GM18508 (cell line): Measurements from ENCODE around the gene LHFPL4.
"Not testable (repeated sequence)": the region's sequence is repeated elsewhere in the genome, so short reads cannot be mapped to it uniquely, and the experiment has no call there.

Experiments used
- ATAC-seq: cut with Tn5 transposase; IDR thresholded peaks from one replicate; pipeline ENCODE4 v1.9.1; 2021; ENCODE audit warnings: moderate number of reproducible peaks; ENCODE audit not compliant: insufficient read depth, unreplicated experiment

Gene LHFPL4

GRCh38 chr3:9548991-9549390 lies 4.6 kb downstream of the LHFPL4 start:
- ATAC-seq, result no peak

DNA sequence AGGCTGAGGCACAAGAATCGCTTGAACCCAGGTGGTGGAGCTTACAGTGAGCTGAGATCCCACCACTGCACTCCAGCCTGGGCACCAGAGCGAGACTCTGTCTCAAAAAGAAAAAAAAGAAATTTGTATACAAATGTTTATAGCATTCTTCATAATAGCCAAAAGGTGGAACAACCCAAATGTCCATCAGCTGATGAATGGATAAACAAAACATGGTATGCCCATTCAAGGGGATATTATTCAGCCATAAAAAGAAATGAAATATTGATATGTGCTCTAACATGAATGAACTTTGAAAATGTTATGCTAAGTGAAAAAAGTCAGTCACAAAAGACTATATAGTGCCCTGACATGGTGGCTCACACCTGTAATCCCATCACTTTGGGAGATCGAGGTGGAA lies 11.4 kb downstream of the LHFPL4 start:
- ATAC-seq, result no peak

- no peak for ATAC-seq
These were observed 17.4 kb downstream of the LHFPL4 start for GRCh38 chr3:9536212-9536611.

DNA sequence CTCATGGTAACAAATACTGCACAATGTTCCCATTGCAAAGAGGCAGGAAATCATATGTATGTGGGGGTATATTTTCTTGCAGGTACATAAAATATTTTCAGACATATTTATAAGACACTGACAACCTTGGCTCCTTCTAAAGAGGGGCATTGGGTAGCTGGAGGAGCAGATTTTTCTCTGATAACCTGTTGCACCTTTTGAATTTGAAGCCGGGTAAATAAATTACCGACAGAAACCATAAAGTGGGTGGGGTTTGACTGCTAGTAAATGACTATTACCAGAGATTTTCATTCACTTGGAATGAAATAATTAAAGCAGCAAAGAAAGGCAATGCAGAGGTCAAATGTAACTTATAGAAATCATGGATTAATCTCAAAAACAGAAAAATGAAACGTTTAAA lies 19.2 kb downstream of the LHFPL4 start:
- ATAC-seq, result no peak

- ATAC-seq, result no peak
These were observed 28.5 kb downstream of the LHFPL4 start for GRCh38 chr3:9525078-9525477.

- no peak for ATAC-seq
These were observed 38.7 kb downstream of the LHFPL4 start for GRCh38 chr3:9514956-9515355.

DNA sequence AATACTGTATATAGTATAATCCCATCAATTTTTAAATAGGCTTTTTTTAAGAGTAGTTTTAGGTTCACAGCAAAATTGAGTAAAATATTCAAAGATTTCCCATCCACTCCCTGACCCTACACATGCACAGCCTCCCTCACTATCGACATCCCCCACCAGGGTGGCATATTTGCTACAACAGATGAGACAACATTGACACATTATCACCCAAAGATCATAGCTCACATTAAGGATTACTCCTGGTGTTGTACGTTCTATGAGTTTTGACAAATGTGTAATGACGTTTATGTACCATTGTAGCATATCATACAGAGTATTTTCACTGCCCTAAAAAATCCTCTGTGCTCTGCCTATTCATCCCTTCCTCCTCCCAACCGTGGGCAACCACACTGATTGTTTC lies 39.3 kb downstream of the LHFPL4 start:
- ATAC-seq, result no peak

- ATAC-seq, result no peak
These were observed 41.1 kb downstream of the LHFPL4 start for GRCh38 chr3:9512456-9513045.

DNA sequence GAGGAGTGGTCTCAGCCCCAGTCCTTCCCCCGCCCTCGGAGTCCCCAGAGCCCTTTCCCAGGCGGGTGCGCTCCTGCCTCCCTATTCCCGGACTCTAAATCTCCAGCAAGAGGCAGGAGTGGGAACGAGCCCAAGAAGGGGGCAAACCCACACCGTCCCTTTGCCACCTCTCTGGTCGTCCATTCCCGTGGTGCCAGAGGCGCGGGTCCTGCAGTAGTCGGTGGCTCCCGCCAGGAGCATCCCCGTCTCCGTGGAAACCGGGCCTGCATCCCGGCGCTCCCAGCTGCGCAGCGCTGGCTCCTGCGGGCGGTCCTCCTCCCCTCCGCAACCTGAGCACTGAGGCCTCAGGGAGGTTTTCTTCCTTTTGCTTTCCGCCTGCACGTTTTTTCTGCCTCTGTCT lies 44.8 kb downstream of the LHFPL4 start:
- no peak for ATAC-seq

DNA sequence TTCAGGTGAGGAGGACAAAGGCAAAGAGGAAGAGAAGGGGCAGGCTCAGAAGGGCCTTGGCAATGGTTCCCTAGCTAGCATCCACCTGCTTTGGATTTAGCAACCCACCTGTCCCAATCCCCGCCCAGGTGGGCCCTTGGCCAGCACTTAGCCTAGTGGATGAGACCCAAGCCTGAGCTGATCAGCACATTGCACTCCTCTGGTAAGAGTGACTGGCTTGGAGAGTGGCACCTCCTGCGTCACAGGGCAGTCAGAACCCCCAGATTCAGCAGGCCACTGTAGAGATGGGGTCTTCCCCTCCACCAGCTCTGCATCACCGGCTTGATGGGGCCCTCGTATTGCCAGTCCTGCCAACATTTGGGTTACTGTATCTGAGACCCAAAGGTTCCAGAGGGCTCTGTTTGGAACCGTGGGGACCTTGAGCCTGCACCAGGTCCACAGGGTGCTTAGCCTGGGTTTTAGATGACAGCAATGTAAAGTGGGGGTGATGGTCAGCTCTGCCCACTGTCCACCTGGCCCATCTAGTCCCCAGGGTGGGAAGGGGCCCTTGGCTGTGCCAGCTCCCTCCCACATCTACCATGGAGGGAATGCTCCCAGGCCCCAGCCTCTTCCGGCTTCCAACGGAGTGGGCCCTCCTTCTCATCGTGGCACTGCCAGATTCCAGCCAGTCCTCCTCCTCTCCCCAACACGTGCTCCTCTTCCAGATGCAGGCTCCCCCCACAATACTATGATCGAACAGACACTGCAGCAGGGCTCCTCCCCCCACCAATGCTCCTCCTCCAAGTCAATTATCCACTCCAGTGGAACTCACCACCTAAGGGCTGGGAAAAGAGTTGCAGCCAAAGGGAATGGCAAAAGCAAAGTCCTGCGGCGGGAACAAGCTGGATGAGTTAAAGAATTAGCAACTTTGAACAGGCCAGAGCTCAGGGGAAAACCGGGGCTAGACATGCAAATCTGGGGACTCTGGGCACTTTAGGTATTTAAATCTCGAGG lies 45.7 kb downstream of the LHFPL4 start:
- no peak for ATAC-seq

- ATAC-seq, result no peak
These were observed 50.3 kb downstream of the LHFPL4 start for GRCh38 chr3:9503283-9503682.

DNA sequence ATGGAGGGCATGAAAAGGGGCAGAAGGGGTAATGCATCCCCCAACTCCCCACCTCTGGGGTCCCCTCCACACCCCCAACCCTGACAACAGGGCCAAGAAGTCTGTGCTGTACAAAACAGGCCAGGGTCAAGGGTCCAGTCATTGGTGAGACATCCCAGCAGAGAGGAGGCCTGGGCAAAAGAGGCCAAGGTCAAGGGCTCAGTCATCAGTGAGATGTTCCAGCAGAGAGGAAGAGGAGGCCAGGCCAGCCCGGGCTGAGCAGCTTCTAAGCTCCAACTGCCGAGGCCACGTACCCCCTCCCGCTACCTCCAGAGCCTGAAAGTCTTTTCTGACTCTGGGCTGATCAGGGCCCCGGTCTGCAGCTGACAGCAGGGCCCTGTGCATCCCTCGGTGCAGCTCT lies 52.4 kb downstream of the LHFPL4 start:
- no peak for ATAC-seq

DNA sequence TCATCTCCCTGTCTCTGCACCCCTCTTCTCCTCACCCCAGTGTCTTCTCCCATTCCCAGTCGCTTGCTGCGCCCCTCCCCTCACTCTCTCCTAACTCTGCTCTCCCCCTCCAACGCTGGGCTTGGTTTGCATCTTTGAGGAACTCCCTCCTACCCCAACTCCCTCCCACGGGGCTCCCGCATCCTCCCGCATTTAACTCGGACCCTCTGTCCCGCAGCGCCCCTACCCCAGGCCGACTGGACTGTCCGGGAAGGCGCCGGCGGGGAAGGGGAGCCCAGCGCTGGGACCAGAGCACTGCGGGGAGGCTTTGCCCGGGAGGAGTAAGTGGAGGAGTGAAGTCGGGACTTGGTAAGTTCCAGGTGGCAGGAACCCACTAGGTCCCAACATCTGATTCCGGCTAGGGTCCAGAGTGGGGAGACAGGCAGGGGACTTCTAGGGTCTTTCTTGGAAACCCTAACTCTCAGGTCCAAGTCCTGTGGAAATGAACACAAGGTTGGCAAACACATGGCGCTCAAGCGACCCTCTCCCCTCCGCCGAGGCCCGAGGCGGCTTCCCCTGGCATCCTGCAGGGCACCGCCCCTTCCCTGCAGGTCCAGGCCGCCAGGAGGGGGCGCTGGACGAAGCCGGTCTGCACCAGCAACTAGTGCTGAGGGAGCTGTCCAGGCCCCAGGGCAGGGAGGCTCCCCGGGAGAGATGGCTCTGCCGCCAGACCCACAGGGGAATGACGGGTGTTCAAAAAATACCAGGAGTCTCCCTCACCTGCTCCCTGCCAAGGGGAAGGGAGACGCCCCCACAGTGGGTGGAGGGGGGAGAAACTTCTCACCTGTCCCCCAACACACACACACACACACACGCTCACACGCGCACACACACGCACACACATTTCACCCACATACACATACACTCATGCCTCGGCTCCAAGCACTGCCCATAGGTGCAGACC lies 53.2 kb downstream of the LHFPL4 start:
- ATAC-seq, result no peak

GRCh38 chr3:9499455-9500107 lies 54.0 kb downstream of the LHFPL4 start:
- ATAC-seq, result no peak

- ATAC-seq, result no peak
These were observed 54.8 kb downstream of the LHFPL4 start for GRCh38 chr3:9498781-9499180.

GRCh38 chr3:9497821-9498565 lies 55.6 kb downstream of the LHFPL4 start:
- ATAC-seq, result no peak

DNA sequence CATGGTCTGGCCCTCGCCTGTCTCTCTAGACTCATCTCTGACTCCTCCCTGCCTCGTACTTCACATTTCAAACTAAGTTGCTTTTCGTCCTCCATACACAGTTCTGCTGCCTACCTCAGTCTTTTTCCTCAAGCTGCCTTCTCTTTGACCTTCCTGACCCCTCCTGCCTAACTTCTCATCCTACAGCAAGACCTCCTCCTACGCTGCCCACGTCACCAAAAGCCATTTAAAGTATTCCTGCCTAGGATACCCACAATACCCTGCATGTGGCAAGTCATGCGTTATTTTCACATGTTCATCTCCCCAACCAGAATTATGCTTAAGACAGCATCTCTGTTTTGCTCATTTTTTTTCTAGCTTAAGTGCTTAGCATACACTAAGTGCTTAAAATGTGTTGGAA lies 56.7 kb downstream of the LHFPL4 start:
- no peak for ATAC-seq

DNA sequence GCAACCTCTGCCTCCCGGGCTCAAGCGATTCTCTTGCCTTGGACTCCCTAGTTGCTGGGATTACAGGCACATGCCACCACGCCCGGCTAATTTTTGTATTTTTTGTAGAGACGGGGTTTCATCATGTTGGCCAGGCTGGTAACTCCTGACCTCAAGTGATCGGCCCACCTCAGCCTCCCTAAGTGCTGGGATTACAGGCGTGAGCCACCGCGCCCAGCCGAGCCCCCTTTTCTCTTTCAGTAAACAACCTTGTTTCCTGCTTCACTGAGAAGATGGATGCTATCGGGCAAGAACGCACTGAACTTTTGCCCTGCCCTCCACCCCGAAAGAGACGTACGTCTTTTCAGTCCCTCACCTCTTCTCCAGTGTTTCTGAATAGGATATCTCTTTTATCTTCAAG lies 59.6 kb downstream of the LHFPL4 start:
- ATAC-seq, result not testable (repeated sequence)

- ATAC-seq, result no peak
These were observed 62.1 kb downstream of the LHFPL4 start for GRCh38 chr3:9491506-9491905.
